ENCODE measurements around the gene STK10. TPM values are rescaled to one million over a fixed set of nuclear protein-coding genes. Genes with fewer than 3 reads are reported as not detected.
"Not testable (repeated sequence)": the region's sequence is repeated elsewhere in the genome, so short reads cannot be mapped to it uniquely, and the experiment has no call there.

STK10 gene
- total RNA-seq, 1 donor from 2014 or later: 105 TPM

DNA sequence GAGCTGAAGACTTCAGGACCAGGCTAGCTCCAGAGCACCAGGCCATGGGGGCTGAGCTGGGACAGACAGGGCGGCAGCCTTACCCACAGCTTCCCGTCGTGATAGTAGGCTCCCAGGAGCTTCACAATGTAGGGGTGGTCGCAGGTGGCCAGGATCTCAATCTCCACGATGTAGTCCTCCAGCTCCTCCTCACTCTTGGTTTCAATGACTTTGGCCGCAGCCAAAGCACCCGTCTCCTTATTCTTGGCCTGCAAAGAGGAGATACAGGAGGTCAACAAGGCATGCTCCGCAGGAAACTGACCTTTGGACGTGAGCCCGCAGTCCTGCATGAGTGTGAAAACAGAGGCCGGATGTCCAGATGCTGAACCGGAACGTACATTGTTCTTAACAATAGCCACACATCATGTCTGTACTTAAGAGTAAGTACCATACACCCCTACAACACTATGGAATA lies 31.5 kb downstream of the STK10 start:
- peaks cover 73% of the 10 kb centered on the region for H3K36me3 Mint-ChIP-seq (ENCODE audit: low read depth)
- H3K27ac Mint-ChIP-seq: peak overlapping the region; percentile 39
- no peaks in the 10 kb centered on the region for H3K27me3 Mint-ChIP-seq (ENCODE audit: low read depth)
- no peak for DNase-seq (ENCODE audit: low spot score)
- H3K4me1 Mint-ChIP-seq (ENCODE audit: low read depth): peaks cover 43% of the 10 kb centered on the region
- no peaks in the 10 kb centered on the region for H3K9me3 Mint-ChIP-seq
- intact Hi-C loops (cut with micrococcal nuclease): no loop called here
- H3K4me3 Mint-ChIP-seq (ENCODE audit: low read depth): no peak overlapping the region

DNA sequence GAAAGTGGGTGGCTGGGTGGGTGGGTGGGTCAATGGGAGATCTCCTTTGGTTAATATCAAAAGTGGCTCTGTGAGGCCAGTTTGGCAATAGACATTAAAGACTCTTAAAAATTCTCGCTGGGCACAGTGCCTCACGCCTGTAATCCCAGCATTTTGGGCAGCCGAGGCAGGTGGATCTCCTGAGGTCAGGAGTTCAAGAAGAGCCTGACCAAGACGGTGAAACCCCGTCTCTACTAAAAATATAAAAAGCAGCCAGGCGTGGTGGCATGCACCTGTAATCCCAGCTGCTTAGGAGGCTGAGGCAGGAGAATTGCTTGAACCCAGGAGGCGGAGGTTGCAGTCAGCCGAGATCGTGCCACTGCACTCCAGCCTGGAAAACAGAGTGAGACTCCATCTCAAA lies 32.9 kb downstream of the STK10 start:
- H3K9me3 Mint-ChIP-seq; H3K4me3 Mint-ChIP-seq (ENCODE audit: low read depth); DNase-seq (ENCODE audit: low spot score); intact Hi-C loops (cut with micrococcal nuclease); H3K27ac Mint-ChIP-seq; H3K27me3 Mint-ChIP-seq (ENCODE audit: low read depth): not testable (repeated sequence)
- Mint-ChIP-seq H3K4me1 (ENCODE audit: low read depth) (peaks cover 46% of the 10 kb centered on the region), H3K36me3 (ENCODE audit: low read depth) (peaks cover 77% of the 10 kb centered on the region)

DNA sequence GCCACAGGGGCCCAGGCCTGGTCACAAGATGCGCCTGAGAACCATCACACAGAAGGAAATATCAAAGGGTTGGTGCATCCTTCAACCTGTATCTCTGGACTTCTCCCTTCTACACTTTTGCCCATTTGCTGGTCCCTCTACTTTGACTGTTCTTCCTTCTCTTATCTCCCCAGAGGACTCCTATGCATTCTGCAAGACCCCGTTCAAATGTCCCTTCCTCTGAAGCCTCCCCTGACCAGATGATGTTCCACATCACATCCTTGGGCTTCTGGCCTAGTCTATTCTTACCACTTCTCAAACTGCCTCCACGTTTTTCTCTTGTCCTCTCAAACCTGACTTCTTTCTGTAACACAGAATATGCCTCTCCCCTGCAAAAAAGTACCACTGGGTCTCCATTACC lies 34.3 kb downstream of the STK10 start:
- H3K36me3 Mint-ChIP-seq (ENCODE audit: low read depth): peaks cover 81% of the 10 kb centered on the region
- H3K27ac Mint-ChIP-seq: peak overlapping the region; percentile 56
- H3K27me3 Mint-ChIP-seq (ENCODE audit: low read depth): no peaks in the 10 kb centered on the region
- intact Hi-C loops (cut with micrococcal nuclease): no loop called here
- no peak overlapping the region for H3K4me3 Mint-ChIP-seq (ENCODE audit: low read depth)
- peaks cover 44% of the 10 kb centered on the region for H3K4me1 Mint-ChIP-seq (ENCODE audit: low read depth)
- DNase-seq (ENCODE audit: low spot score): no peak
- H3K9me3 Mint-ChIP-seq: no peaks in the 10 kb centered on the region

DNA sequence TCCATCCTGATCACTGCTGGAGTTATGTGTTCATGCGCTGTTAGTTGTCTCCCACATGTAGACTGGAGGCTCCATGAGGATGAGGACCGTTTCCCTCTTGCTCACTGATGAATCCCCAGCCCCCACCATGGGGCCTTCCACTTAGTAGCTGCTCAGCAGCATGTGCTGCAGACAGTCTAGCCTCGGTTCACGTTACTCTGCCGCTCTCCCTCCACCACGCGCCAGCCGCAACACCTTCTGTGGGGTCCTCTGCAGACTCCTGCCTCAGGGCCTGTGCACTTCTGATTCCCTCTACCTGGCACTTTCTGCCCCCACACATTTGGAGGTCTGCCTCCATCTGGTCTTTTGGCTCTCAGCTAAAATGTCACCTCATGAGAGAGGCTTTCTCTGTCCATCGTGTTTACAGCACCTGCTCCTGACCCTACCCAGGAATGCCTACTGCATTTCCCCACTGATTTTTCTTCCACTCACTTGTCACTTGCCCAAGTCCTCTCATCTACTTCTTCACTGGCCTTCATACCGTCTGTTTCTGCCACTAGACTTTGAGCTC lies 36.3 kb downstream of the STK10 start:
- Mint-ChIP-seq H3K4me1 (ENCODE audit: low read depth) (peaks cover 41% of the 10 kb centered on the region), H3K9me3 (no peaks in the 10 kb centered on the region)

DNA sequence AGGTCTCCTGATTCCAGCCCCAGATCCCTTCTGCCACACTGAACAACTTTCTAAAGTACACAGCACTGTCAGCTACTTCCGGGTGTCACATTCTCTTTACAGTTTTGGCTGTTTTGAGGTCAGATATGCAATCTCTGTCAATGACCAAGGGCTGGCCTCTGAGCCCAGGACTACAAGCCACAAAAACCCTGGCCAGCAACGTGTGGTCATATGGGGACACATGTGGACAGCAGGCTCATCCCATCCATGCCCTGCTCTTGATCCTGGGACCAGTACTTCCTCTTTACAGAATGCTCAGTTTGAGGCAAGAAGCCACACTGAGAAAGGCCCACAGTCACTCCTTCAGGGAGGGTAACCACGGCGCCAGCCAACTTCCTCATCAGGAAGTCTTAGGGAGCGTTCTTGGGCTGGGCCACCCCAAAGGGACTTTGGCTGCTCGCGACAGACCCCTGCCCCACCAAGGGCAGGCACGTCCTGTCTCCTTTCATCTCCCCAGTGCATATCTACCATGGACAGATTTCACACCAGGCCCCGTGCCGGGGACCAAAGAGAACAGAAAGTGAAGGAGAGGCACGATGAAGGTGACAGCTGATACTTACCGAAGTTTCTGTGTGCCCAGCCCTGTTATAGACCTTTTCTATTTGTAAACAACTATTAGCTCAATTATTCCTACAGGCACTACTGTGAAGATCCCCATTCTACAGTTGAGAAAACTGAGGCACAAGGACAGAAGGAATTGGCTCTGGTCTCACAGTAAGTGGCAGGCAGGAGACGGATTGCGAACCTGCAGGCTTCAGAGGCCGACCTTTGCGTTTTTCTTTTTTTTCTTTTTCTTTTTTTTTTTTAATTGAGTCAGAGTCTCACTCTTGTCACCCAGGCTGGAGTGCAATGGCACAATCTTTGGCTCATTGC lies 37.3 kb downstream of the STK10 start:
- H3K27me3 Mint-ChIP-seq (ENCODE audit: low read depth): no peaks in the 10 kb centered on the region
- peaks cover 78% of the 10 kb centered on the region for H3K36me3 Mint-ChIP-seq (ENCODE audit: low read depth)
- intact Hi-C loops (cut with micrococcal nuclease): loop anchor here (2.0 kb wide), 1 partner anchor 38 kb away; the partner anchor contains the start of gene STK10
- no peaks in the 10 kb centered on the region for H3K9me3 Mint-ChIP-seq
- peak overlapping the region; percentile 55 for H3K4me3 Mint-ChIP-seq (ENCODE audit: low read depth)
- no peak for DNase-seq (ENCODE audit: low spot score)
- H3K4me1 Mint-ChIP-seq (ENCODE audit: low read depth): peaks cover 43% of the 10 kb centered on the region
- peak overlapping the region; percentile 85 for H3K27ac Mint-ChIP-seq

More for the DNA sequence above, 36.3 kb downstream of the STK10 start:
- Mint-ChIP-seq H3K27ac (peak overlapping the region; percentile 85), H3K4me3 (ENCODE audit: low read depth) (peak overlapping the region; percentile 44), H3K36me3 (ENCODE audit: low read depth) (peaks cover 81% of the 10 kb centered on the region), H3K27me3 (ENCODE audit: low read depth) (no peaks in the 10 kb centered on the region)
- intact Hi-C loops (cut with micrococcal nuclease): loop anchor here (2.0 kb wide), 1 partner anchor 37 kb away; the partner anchor contains the start of gene STK10
- DNase-seq (ENCODE audit: low spot score): no peak

DNA sequence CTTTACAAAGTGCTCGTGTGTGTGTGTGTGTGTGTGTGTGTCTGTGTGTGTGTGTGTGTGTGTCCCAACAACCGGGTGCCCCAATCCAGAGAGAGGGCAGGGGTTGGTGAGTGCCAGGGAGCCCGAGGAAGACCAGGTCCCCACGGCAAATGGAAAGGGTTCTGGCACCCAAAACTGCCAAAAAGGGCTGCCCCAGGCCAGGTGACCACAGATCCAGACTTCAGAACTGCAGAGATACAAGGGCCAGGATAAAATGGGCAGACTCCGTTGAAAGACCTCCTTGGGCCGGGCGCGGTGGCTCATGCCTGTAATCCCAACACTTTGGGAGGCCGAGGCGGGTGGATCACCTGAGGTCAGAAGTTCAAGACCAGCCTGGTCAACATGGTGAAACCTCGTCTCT lies 38.5 kb downstream of the STK10 start:
- DNase-seq (ENCODE audit: low spot score); intact Hi-C loops (cut with micrococcal nuclease); H3K9me3 Mint-ChIP-seq; H3K4me3 Mint-ChIP-seq (ENCODE audit: low read depth); H3K27me3 Mint-ChIP-seq (ENCODE audit: low read depth): not testable (repeated sequence)
- peak overlapping the region; percentile 32 for H3K27ac Mint-ChIP-seq
- H3K36me3 Mint-ChIP-seq (ENCODE audit: low read depth): peaks cover 71% of the 10 kb centered on the region
- H3K4me1 Mint-ChIP-seq (ENCODE audit: low read depth): peaks cover 40% of the 10 kb centered on the region

DNA sequence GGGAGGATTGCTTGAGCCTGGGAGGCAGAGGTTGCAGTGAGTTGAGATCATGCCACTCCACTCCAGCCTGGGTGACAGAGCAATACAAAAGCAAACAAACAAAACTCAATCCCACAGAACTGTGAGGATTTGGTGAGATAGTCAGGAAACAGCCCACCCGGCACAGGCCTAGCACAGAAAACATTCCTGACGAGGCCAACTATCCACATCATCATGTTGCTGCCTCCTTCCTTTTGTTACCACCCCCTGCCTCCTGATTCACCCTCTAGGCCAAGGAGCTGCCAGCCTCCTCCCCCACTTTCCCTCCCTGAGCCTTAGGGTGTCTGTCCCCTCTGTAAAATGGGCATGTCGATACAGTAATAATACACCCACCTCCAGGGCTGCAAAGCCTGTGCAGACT lies 39.0 kb downstream of the STK10 start:
- intact Hi-C loops (cut with micrococcal nuclease): no loop called here
- peaks cover 39% of the 10 kb centered on the region for H3K4me1 Mint-ChIP-seq (ENCODE audit: low read depth)
- H3K4me3 Mint-ChIP-seq (ENCODE audit: low read depth): no peak overlapping the region
- DNase-seq (ENCODE audit: low spot score): no peak
- no peaks in the 10 kb centered on the region for H3K27me3 Mint-ChIP-seq (ENCODE audit: low read depth)
- H3K36me3 Mint-ChIP-seq (ENCODE audit: low read depth): peaks cover 67% of the 10 kb centered on the region
- H3K27ac Mint-ChIP-seq: no peak overlapping the region
- no peaks in the 10 kb centered on the region for H3K9me3 Mint-ChIP-seq

DNA sequence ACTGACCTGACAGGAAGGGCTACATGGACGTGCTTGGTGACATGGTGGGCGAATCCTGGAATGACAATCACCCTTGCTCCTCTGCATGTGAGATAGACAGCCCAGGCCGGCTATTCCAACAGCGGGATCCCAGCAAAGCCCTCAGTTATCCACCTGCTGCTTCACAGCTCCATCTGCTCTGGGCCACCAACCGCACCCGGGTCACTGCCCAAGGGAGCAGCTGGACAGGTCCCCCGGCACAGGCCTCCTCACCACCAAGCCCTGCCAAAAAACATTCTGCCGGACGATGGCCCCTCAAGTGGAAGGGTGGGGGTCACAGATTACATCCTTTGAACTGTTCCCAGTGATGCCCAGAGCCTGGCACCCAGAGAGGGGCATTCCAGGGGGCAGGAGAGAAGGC lies 39.6 kb downstream of the STK10 start:
- Mint-ChIP-seq H3K36me3 (ENCODE audit: low read depth) (peaks cover 63% of the 10 kb centered on the region), H3K27ac (no peak overlapping the region), H3K4me1 (ENCODE audit: low read depth) (peaks cover 37% of the 10 kb centered on the region), H3K27me3 (ENCODE audit: low read depth) (no peaks in the 10 kb centered on the region), H3K9me3 (no peaks in the 10 kb centered on the region), H3K4me3 (ENCODE audit: low read depth) (no peak overlapping the region)
- intact Hi-C loops (cut with micrococcal nuclease): no loop called here
- DNase-seq (ENCODE audit: low spot score): no peak

DNA sequence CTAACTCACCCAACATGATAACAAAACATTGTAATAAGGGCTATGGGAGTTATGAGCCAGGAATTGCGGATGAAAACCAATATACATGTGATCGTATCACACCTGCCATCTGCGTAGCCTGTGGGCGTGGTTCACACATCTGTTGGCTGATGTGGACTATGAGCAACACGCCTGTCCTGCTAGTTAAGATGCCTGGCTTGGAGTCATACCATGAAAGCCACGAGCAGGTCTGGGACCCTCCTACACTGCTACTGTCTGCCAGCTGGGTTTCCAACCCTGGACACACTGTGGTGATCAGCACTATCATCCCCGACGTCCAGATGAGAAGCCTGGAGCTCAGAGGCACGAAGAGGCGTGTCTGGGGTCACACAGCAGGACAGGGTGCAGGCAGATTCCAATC lies 40.2 kb downstream of the STK10 start:
- peaks cover 58% of the 10 kb centered on the region for H3K36me3 Mint-ChIP-seq (ENCODE audit: low read depth)
- intact Hi-C loops (cut with micrococcal nuclease): no loop called here
- H3K9me3 Mint-ChIP-seq: no peaks in the 10 kb centered on the region
- no peak for DNase-seq (ENCODE audit: low spot score)
- no peak overlapping the region for H3K27ac Mint-ChIP-seq
- H3K4me1 Mint-ChIP-seq (ENCODE audit: low read depth): peaks cover 35% of the 10 kb centered on the region
- H3K27me3 Mint-ChIP-seq (ENCODE audit: low read depth): no peaks in the 10 kb centered on the region
- no peak overlapping the region for H3K4me3 Mint-ChIP-seq (ENCODE audit: low read depth)

DNA sequence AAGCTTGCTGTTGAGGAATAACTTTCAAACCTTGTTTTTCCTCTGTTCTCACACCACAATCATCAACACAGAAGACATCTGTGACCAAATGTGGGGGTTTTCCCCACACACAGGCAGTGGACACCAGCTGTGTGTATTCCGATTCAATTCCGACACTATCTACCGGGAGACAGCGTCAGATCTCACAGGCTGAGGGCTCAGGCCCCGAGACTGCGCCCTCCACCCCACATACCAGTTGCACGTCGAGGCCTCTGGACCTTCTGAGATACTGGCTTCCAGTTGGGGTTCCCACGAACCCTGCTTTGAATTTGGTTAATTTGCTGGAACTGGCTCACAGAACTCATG lies 41.3 kb downstream of the STK10 start:
- no peak overlapping the region for H3K4me3 Mint-ChIP-seq (ENCODE audit: low read depth)
- H3K27ac Mint-ChIP-seq: no peak overlapping the region
- H3K4me1 Mint-ChIP-seq (ENCODE audit: low read depth): peaks cover 29% of the 10 kb centered on the region

DNA sequence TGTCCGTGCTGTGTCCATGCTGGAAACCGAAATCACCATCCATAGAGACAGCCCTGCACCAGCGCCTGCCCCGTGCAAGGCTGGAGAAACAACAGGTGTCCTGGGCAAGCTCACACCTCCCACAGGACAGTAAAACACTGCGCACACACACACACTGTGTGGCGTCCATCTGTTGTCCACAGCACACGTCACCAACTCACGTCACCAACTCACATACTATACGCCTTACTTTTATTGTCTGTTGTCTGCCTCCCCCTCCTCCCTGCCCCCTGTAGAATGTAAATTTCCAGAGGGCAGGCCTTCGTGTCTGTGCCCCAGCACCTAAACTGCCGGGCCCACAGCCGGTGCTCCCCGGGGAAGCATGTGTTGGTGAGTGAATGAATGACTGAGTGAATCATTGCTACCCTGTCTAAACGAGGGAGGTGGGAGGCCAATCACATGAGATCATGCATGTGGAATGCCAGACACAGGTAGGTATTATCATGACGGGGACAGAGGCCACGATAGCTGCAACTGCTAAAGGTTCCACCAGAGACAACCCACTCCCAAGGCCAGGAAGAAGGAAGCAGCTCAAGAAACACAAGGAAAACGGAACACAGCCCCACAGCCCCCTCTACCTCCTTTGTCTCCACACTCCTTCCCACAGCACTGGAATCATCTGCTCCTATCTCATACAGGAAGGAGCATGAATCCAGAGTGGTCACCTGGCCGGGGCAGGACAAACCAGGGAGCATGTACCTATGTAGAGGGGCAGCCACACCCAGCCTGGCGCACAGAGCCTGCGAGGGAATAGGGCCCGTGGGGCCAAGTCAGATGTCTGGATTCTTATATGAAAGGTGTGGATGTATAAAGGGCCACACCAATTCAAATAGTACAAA lies 41.9 kb downstream of the STK10 start:
- intact Hi-C loops (cut with micrococcal nuclease): no loop called here
- no peak for DNase-seq (ENCODE audit: low spot score)
- Mint-ChIP-seq H3K27ac (peak overlapping the region; percentile 43), H3K27me3 (ENCODE audit: low read depth) (no peaks in the 10 kb centered on the region), H3K4me1 (ENCODE audit: low read depth) (peaks cover 26% of the 10 kb centered on the region), H3K9me3 (no peaks in the 10 kb centered on the region), H3K4me3 (ENCODE audit: low read depth) (no peak overlapping the region), H3K36me3 (ENCODE audit: low read depth) (peaks cover 50% of the 10 kb centered on the region)

More for the DNA sequence above, 41.3 kb downstream of the STK10 start:
- H3K36me3 Mint-ChIP-seq (ENCODE audit: low read depth): peaks cover 53% of the 10 kb centered on the region
- no peaks in the 10 kb centered on the region for H3K9me3 Mint-ChIP-seq
- no peak for DNase-seq (ENCODE audit: low spot score)
- H3K27me3 Mint-ChIP-seq (ENCODE audit: low read depth): no peaks in the 10 kb centered on the region
- intact Hi-C loops (cut with micrococcal nuclease): no loop called here

DNA sequence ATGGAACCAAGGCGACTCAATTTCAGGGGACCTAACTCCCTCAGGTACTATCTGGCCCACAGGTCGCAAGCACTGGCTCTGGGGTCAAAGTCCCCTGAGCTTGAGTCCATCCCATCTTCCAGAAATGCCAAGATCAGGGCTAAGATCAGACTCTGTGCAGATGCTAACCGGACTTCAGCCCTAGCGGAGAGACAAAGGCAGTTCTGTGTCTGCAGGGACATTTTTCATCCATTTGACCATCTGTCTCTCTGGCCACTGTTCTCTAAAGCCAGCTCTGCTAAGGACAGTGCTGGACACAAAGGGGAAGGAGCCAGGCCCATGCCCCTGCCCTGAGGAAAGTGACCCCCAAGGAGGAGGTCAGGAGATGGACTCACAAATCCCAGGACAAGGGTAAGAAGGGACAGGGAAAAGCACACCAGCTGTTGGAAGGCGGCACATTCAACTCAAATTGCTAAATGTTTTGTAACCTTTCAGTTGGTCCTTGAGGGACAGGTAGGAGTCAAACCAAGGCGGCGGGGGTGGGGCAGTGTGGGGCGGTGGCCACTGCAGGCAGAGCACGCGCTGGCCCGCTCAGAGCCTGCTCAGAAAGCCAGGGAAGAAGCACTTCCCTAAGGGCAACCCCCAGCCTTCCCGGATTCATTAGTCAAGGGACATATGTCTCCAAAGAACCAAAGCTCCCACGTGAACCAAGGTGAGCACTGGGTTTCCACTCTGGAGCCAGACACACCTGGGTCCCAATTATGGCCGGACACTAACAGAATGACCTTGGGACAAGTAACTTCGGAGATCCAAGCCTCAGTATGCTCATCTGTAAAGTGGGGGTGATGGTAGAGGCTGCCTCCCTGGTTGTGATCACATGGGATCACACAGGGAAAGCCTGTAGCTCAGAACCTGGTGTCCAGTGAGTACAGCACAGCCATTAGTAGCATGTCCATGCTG lies 42.8 kb downstream of the STK10 start:
- peaks cover 22% of the 10 kb centered on the region for H3K4me1 Mint-ChIP-seq (ENCODE audit: low read depth)
- no peaks in the 10 kb centered on the region for H3K9me3 Mint-ChIP-seq
- intact Hi-C loops (cut with micrococcal nuclease): no loop called here
- DNase-seq (ENCODE audit: low spot score): no peak
- H3K4me3 Mint-ChIP-seq (ENCODE audit: low read depth): no peak overlapping the region
- H3K36me3 Mint-ChIP-seq (ENCODE audit: low read depth): peaks cover 49% of the 10 kb centered on the region
- H3K27ac Mint-ChIP-seq: peak overlapping the region; percentile 22
- H3K27me3 Mint-ChIP-seq (ENCODE audit: low read depth): no peaks in the 10 kb centered on the region
